ELR (cell line): ENCODE data around the gene NAXD.
"Not testable (repeated sequence)": the region's sequence is repeated elsewhere in the genome, so short reads cannot be mapped to it uniquely, and the experiment has no call there.

Experiments
- DNase-seq: peaks from one replicate; pipeline ENCODE4 v3.0.0-alpha.2; 2015; ENCODE audit warnings: low read depth

Gene NAXD

DNA sequence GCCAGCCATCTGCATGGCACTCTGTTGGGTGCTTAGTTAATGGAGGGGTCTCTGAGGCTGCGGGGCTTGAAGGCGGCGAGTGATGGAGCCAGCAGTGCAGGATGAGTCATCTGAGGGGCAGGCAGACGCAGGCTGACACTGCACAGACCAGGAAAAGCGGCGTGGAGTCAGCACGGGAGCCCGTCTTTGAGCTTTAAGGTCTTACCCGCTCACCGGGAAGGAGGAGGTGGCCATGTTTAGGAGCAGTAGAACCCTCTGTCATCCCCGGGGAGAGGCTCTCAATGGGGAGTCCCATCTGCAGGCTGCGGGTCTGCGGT lies 13.1 kb downstream of the NAXD start:
- DNase-seq = no peak

DNA sequence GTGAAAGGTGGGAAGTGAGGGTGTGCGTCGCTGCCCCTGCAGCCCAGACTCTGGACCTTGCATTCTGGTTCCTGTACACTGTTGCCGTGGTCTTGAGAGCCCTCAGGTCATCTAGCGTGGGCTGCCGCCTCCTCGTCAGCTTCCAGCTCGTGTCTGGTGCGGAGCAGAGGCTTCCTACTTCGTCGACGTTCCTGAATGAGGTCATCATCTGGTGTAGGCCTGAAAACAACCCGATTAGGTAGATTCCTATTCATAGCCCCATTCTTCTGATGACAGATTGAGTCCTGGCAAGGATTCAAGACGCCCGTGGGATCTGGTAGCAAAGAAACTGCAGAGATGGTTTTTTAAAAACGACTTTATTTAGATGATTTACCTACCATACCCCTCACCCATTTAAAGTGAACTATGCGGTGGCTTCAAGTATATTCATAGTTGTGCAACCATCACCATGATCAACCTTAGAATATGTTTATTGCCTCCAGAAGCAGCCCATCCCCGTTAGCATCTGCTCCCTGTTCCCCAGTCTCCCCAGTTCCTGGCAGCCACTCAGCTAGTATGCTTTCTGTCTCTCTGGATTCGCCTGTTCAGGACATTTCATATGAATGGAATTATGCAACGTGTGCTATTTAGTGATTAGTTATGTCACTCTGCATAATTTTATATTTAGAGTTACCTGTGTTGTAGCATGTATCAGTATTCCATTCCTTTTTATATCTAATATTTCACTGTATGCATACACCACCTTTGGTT lies 13.8 kb downstream of the NAXD start:
- DNase-seq = no peak

DNA sequence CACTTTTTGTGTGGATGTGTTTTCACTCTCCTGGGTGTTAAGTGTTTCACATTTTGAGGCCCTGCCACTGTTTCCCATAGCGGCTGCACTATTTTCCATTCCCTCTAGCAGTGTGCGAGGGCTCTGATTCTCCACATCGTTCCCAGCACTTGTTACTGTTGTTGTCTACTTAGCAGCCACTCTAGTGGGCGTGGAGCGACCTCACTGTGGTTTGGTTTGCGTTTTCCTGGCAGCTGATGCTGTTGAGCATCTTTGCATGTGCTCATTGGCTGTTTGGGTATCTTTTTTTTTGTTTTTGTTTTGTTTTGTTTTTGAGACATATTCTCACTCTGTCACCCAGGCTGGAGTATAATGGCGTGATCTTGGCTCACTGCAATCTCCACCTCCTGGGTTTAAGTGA lies 14.4 kb downstream of the NAXD start:
- no peak for DNase-seq

DNA sequence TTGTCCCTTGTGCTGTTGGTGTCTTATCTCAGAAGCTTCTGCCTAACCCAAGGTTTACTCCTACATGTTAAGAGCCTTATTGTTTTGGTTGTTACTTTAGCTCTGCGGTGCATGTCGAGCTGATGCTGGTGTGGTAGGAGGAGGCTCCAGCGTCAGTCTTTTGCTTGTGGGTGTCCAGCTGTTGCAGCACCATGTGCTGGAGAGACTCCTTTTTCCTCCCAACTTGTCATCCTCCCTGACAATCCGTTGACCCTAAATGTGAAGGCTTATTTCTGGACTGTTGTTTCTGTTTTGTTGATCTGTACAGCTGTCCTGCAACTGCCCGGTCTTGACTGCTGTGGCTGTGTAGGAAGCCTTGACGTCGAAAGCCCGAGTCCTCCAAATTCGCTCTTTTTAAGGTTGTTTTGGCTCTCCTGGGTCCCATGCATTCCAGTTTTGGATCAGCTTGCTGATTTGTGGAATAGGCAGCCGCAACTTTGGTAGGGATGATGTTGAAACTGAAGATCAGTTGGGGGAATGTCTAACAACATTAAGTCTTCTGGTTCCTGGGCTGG lies 15.3 kb downstream of the NAXD start:
- DNase-seq = no peak

DNA sequence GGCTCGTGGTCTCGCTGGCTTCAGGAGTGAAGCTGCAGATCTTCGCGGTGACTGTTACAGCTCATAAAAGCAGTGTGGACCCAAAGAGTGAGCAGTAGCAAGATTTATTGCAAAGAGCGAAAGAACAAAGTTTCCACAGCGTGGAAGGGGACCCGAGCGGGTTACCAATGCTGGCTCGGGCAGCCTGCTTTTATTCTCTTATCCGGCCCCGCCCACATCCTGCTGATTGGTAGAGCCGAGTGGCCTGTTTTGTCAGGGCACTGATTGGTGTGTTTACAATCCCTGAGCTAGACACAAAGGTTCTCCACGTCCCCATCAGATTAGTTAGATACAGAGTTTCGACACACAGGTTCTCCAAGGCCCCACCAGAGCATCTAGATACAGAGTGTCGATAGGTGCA lies 16.9 kb downstream of the NAXD start:
- DNase-seq = not testable (repeated sequence)

DNA sequence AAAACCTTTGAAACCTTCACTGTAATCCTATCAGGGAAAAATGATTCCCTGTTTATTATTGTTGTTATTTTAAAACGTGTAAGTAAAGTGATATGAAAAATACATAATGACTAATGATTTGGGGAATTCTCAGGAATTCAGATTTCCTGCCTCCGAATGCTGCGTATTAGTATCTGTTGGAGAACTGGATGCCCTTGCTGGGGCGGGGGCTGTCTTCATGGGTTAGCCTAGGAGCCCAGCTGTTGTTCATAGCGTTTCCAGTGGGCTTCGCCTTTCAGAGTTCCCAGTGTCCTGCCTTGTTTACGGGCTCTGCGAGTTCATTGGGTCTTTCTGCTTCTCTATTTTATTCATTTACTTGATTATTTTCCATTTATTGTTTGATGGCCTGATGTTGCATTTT lies 18.4 kb downstream of the NAXD start:
- peak; percentile 16 for DNase-seq

DNA sequence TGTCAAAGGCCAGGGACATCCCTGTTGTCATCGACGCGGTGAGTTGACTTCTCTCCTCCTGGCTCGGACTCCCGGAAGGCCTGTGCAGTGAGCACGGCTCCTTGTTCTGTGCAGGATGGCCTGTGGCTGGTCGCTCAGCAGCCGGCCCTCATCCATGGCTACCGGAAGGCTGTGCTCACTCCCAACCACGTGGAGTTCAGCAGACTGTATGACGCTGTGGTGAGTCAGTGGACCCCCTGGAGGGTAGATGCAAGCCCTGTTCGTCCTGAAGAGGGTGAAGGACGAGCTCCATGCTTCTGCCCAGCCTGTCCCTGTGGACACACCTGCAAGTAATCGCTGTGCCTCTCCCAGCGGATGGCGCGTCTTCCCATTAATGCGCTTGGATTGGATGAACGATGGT lies 19.2 kb downstream of the NAXD start:
- DNase-seq = peak; percentile 95

DNA sequence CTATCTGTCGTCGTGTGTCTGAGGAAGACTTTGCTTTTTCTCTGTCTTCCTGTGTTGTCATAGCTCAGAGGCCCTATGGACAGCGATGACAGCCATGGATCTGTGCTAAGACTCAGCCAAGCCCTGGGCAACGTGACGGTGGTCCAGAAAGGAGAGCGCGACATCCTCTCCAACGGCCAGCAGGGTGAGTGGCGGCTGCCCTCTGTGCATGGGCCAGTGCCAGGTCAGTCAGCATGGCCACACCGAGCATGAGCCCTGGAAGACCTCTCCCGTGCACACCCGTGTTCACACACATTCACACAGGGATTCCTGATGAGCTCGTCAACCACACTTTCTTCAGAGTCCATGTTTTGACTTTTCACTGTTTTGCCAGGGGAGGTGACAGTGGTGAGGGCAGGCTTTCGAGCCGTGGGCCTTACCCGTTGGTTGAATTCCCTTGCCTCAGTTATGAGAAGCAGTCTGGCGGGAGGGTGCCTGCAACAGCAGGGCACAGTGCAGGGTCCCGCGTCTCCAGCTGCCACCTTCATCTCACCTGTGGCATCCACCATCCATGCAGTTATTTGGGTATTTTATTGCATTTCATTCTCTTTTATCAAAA lies 20.2 kb downstream of the NAXD start:
- DNase-seq = no peak

DNA sequence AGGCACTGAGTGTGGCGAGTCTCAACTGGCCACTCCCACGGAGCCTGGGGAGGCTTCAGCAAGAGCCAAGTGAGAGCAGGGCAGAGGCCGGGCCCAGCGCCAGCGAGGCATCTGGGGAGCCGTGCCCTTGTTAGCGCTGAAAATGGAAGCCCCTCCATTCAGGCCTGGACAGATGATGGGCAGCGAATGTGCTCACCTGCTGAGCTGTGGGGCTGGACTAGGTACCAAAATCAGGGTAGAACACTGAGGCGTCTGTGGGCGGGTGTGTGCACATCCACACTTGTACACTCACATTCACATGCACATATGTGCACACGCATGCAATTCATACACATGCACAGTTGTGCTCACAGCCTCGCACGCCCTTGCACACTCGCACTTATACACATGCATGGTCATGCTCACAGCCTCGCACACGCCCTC lies 20.7 kb downstream of the NAXD start:
- no peak for DNase-seq

DNA sequence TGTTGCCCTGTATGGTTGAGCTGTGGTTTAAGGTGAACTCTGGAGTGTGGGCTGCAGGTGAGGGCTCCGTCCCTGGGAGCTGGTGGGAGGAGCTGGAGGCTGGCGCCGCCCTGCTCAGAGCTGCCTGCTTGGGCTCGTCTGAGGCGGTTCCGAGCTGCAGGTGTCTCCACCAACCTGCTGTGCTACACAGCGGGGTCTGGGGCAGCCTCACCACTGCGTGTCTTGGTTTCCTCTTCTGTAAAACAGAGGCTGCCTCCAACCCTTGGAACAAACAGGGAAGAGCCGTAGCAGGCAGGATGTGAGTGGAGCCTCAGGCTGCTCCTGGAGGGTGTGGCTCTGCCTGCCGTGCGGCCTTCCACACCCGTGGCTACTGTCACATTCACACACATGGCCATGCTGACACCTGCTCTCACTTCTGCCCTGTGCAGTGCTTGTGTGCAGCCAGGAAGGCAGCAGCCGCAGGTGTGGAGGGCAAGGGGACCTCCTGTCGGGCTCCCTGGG lies 21.4 kb downstream of the NAXD start:
- DNase-seq = no peak

DNA sequence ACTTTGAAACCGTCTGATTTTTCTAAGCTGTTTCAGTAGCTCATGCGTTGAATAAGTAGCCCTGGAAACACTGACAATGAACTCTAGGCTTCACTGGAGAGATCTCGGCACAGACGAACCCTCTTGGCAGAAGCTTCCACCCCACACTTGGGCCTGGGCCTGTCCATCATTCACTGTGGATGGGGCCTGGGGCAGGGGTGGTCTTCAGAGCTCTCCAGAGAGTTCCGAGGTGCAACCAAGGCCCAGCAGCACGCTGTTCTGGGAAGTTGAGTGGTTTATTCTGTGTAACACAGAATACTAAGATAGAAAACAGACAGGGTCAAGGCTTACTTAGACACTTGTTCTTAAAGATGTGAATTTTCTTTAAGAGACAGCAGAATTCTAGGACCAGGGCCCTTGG lies 21.9 kb downstream of the NAXD start:
- no peak for DNase-seq

DNA sequence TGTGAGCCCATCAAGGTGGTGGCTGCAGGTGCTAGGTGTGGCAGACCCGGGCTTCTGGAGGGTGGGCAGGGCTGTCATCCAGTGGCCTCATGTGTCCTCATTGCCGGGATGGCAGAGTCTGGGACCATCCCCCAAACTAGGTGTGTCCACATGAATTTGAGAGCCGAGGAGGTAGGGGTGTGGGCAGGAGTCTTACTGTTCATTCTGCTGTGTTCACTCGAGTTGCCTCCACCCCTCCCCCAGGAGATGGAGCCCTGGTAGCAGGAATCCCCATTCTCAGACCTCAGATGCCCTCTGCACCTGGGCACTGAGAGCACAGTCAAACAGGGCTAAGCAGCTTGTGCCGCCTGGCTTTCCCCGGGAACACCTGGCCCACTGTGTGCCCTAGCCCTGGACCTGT lies 22.4 kb downstream of the NAXD start:
- DNase-seq = no peak

DNA sequence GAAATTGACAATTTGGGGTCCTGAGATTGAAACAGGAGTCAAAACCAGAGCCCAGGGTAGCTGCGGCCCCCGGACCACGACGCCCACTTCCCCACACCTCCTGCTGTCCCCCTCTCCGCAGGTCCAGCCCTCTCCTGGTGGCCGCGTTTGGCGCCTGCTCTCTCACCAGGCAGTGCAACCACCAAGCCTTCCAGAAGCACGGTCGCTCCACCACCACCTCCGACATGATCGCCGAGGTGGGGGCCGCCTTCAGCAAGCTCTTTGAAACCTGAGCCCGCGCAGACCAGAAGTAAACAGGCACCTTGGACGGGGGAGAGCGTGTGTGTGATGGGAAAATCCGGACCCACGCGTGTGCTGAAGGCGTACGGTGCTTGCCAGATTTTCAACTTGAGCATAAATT lies 22.9 kb downstream of the NAXD start:
- no peak for DNase-seq

DNA sequence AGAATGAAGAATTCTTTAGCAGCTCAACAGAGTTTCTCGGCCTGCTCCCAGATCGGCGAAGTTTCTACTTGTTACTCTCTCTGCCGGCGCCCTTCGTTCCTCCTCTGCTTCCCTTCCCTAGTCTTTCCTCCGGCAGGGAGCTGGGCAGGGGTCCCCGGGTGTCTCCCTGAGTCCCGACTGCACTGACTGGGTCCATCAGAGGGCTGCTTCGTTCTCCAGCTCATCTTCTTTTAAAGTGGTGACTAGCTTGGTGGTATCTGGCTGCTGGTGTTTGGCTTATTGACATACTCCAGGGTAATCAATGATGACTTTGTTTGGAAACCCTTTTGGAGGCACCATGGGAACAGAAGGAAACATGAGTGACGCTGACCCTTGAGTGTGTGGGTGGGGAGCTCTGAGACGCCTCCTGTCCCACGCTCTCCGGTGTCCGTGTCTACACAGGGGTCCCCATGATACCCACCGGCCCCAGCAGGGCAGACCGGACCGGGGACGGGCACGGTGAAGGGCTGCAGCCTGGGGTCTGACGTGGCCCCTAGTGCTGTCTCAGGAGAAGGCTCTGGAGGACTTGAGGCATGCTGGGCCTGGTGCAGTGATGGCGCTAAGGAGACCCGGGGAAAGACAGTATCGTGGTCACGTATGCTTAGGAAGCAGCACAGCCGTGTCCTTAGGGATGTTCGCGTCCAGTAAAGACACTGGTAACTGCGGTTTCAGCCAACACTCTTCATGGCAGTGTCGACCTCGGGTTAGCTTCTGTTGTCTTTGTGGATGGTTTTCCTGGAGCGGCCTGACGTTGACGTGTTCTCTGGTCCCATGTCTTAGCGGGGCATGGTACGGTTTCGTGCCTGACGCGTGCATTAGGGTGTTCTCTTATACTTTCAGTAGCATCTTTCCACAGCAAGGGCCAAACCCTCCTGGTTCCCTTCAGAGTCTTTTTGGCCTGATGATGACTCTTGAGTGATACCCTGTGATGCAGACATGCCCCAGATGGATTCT lies 23.8 kb downstream of the NAXD start:
- no peak for DNase-seq

DNA sequence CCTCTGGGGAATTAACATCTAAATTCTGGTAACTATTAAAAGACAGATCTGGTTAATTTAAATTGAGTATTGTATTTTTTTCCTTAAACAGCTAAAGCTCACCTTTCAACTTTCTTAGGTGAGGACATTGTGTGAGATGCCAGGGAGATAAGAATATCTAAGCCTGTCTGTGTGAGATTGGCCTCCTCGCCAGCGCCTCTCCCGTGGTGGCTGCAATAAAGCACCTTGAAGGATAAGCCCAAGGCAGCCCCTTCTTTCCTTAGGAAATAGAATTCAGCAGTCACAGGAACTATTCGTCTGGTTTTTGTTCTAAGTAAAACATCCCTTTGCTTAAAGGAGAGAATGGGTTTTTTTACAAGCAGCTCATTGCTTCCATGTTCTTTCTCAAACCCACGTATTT lies 24.6 kb downstream of the NAXD start:
- DNase-seq = no peak

DNA sequence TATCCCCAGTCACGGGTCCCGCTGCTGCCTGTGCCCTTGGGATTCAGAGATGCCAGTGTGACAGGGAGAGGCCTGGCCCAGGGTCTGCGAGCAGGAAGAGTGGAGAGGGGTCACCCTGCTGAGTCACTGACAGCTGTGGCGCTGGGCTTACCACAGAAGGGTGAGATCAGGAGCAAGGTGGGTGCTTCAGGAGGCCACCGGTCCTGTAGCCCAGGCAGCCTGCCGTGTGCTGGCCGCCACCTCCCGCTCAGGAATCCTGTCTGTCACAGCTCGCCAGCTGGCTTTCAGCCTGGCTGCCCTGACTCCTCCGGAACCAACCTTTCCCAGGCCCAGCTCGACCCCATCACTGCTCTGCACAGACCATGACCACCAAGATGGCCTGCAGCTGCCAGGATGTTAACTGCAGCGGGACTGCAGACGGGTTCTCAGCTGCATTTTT lies 25.3 kb downstream of the NAXD start:
- peak; percentile 12 for DNase-seq

DNA sequence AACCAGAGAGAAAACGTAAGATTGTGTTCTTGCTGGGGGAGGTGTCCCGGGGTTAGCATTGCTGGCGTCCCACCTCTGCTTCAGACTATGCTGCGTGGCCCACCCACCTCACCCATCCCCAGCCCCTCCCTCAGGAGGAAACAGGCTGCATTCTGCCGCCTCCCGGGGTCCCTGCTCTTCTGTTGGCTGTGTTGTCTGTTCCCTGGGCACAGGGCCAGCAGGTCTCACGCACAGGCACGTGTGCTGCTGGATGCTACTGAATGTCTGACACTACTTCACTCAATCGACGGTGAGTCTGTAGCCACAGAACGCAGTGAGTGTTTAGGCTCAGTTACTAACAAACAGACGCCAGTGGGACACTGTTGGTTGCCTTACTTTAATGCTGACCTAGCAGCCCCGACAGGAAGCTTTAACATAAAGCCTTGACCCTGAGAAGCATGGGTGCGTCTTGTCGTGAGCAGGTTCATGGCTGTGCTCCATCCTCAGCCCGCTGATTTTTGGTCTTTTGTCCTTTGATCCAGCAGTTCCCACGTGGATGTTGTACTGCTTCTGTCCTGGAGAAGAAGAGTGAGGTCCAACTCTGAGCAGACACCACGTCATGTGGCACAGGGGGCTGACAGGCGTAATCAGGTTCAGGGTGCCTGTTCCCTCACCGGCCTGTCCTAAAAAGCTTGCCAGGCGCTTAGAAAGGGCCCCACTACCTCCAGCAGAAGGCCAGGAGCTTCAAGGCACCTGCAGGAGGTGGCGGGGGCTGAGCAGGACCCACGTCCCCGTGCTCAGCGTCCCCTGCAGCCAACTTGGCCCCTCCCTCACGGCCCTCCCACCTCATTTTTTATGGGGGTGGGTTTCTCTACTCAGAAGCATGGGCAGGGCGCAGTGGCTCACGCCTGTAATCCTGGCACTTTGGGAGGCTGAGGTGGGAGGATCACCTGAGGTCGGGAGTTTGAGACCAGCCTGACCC lies 26.0 kb downstream of the NAXD start:
- no peak for DNase-seq

DNA sequence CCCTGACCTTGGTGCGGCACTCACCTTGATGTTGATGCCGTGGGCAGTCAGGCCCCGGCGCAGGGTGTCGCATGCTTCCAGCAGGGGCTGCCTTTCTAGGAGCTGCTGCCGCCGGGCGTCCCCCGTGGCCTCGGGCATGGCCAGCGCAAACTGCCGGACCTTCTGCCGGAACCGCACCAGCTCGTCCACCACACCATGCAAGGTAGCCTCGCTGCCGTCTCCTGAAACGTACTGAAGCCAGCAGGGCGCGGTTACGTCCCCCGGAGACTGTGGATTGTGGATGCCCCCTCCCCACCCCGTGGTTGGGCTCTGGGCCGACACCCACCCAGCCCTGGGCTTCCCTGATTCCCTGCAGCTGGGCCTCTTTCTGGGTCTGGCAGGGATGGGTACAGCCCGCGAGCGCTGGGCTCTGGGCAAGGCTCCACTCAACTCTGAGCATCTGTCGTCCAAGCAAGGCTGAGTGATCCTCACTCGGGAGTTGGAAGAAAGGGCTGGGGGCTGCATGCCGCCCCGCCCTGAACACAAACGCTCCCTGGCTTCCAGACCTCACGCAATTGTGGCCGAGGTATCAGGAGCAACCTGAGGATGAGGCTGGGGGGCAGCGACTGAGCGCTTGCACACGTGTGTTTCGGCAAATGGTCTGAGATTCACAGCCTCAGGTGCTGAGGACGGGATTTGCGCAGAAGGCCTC lies 27.1 kb downstream of the NAXD start:
- no peak for DNase-seq

DNA sequence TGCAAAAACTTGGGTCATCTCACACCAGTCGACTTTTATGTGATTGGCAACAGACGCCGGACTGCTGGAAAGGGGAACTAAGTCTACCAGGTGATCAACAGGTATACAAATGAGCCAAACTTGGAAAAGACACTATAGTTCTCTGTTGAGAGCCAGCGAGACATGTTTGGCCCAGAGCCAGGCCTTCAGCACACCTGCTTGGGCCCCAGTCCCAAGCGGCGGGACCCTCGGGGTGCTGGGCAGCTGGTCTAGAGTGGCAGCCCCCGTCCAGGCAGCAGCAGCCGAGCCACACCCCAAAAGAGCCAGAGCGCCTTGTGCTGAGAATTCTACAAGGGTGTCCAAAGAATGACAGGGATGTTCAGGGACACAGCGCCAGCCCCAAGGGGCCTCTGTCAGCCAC lies 28.0 kb downstream of the NAXD start:
- no peak for DNase-seq

DNA sequence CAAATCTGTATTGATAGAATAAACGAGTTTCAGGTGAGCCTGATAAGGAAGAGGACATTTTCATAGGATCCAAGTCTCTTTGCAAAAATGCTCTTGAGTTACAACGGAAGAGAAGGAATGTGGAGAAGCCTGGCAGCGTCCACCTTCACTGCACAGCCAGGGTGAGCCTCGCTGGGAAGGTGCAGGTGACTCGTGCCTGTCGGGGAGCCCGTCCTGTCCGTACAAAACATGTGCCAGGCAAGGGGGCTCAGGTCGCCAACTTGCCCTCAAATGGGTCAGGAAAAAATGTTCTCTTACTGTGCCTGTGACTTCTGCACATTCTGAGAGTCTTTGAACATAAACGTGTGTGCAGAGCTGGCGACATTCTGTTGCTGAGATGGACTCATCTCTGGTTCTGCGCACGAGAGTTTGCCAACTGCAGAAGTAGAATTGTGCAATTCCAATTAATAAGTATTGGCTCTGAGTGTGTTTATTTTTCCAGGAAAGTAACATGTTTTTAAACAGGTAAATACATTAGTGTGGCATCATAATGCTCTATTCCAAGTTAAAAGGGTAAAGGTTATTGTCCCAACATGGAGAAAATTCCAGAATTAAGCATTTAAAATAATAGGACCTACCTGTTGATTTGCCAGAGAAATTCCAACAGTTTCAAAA lies 28.6 kb downstream of the NAXD start:
- DNase-seq = no peak
